ENCODE measurements around the gene CPXM2. TPM values are rescaled to one million over a fixed set of nuclear protein-coding genes. Genes with fewer than 3 reads are reported as not detected.

The CPXM2 gene
- total and polyA plus RNA-seq, 4 donors = 0.05 to 0.92 (median 0.44) TPM

- Histone ChIP-seq H3K4me1 (ENCODE audit: control insufficient read depth in 4 of 4, insufficient read depth in 4 of 4, low read length in 3 of 4) (no peaks in the 10 kb centered on the region), H3K9me3 (ENCODE audit: control insufficient read depth in 4 of 4, low read length in 3 of 4) (peaks cover 0 to 4% (median under 1%) of the 10 kb centered on the region in 4 donors), H3K36me3 (ENCODE audit: control insufficient read depth in 4 of 4, insufficient read depth in 3 of 4, low read depth in 1 of 4, low read length in 3 of 4) (no peaks in the 10 kb centered on the region), H3K9ac (ENCODE audit: low read depth in 1 of 2, low read length in 2 of 2) (no peak overlapping the region), H3K27ac (ENCODE audit: low read depth in 1 of 2, low read length in 2 of 2) (no peak overlapping the region), H3K4me3 (ENCODE audit: low read depth in 1 of 3, low read length in 3 of 3) (no peak overlapping the region), H3K27me3 (ENCODE audit: control insufficient read depth in 4 of 4, insufficient read depth in 4 of 4, low read length in 3 of 4) (peaks cover 0 to 3% (median 0%) of the 10 kb centered on the region in 4 donors)
- WGBS = 84% methylated on average over 3 of the region's 3 CpGs
- DNase-seq (ENCODE audit: low spot score) = no peak
- no peak for TF ChIP-seq ATF3 (IDR thresholded peaks at IDR 0.05)
- no peak for TF ChIP-seq GABPA (IDR thresholded peaks at IDR 0.05 in 1 of 2, conservative IDR thresholded peaks at IDR 0.05 in 1 of 2)
- TF ChIP-seq JUND (IDR thresholded peaks at IDR 0.05) = no peak
- no peak for TF ChIP-seq MAX (IDR thresholded peaks at IDR 0.05)
- no peak for TF ChIP-seq REST (IDR thresholded peaks at IDR 0.05)
- no peak for TF ChIP-seq YY1 (IDR thresholded peaks at IDR 0.05)
- TF ChIP-seq HNF4A (conservative IDR thresholded peaks at IDR 0.05) = no peak
- TF ChIP-seq CTCF (IDR thresholded peaks at IDR 0.05; ENCODE audit: low read depth, low read length, missing input control) = no peak
- TF ChIP-seq RAD21 (IDR thresholded peaks at IDR 0.05) = no peak
- no peak for TF ChIP-seq FOXA1 (IDR thresholded peaks at IDR 0.05)
- TF ChIP-seq ZBTB33 (IDR thresholded peaks at IDR 0.05) = no peak
- TF ChIP-seq FOXA2 (IDR thresholded peaks at IDR 0.05) = no peak
Observed at GRCh38 chr10:123747426-123747825, 144.2 kb downstream of the CPXM2 start.

GRCh38 chr10:123746942-123747341 lies 144.7 kb downstream of the CPXM2 start:
- Histone ChIP-seq H3K27ac (ENCODE audit: low read depth in 1 of 2, low read length in 2 of 2) (no peak overlapping the region), H3K36me3 (ENCODE audit: control insufficient read depth in 4 of 4, insufficient read depth in 3 of 4, low read depth in 1 of 4, low read length in 3 of 4) (no peaks in the 10 kb centered on the region), H3K4me1 (ENCODE audit: control insufficient read depth in 4 of 4, insufficient read depth in 4 of 4, low read length in 3 of 4) (no peaks in the 10 kb centered on the region), H3K4me3 (ENCODE audit: low read depth in 1 of 3, low read length in 3 of 3) (no peak overlapping the region), H3K9me3 (ENCODE audit: control insufficient read depth in 4 of 4, low read length in 3 of 4) (peaks cover 0 to 4% (median 0%) of the 10 kb centered on the region in 4 donors), H3K9ac (ENCODE audit: low read depth in 1 of 2, low read length in 2 of 2) (no peak overlapping the region), H3K27me3 (ENCODE audit: control insufficient read depth in 4 of 4, insufficient read depth in 4 of 4, low read length in 3 of 4) (peaks cover 0 to 3% (median 0%) of the 10 kb centered on the region in 4 donors)
- no peak for DNase-seq (ENCODE audit: low spot score)
- TF ChIP-seq ZBTB33 (IDR thresholded peaks at IDR 0.05) = no peak
- no peak for TF ChIP-seq FOXA1 (IDR thresholded peaks at IDR 0.05)
- TF ChIP-seq RXRA (IDR thresholded peaks at IDR 0.05) = no peak
- TF ChIP-seq SP1 (IDR thresholded peaks at IDR 0.05) = no peak
- no peak for TF ChIP-seq MAX (IDR thresholded peaks at IDR 0.05)
- no peak for TF ChIP-seq REST (IDR thresholded peaks at IDR 0.05)
- TF ChIP-seq RAD21 (IDR thresholded peaks at IDR 0.05) = no peak
- no peak for TF ChIP-seq JUND (IDR thresholded peaks at IDR 0.05)
- no peak for TF ChIP-seq HNF4G (IDR thresholded peaks at IDR 0.05)
- no peak for TF ChIP-seq YY1 (IDR thresholded peaks at IDR 0.05)
- TF ChIP-seq HNF4A (conservative IDR thresholded peaks at IDR 0.05) = no peak
- no peak for TF ChIP-seq NR2F2 (IDR thresholded peaks at IDR 0.05)
- WGBS = 62% methylated on average over 8 of the region's 8 CpGs
